ENCODE data around the gene ANGPTL2.

ANGPTL2 gene

GRCh38 chr9:127053960-127054359, 68.5 kb downstream of the ANGPTL2 start:
- DNase-seq (ENCODE audit: low read depth), result no peak
- TF ChIP-seq CTCF (IDR thresholded peaks at IDR 0.05; ENCODE audit: control insufficient read depth, insufficient read depth, low read depth, low read length, missing control alignments), result no peak
- H3K4me3 ChIP-seq (ENCODE audit: control insufficient read depth, low read depth, low read length), result no peak overlapping the region

GRCh38 chr9:127053057-127053821, 69.2 kb downstream of the ANGPTL2 start:
- no peak for TF ChIP-seq CTCF (IDR thresholded peaks at IDR 0.05; ENCODE audit: control insufficient read depth, insufficient read depth, low read depth, low read length, missing control alignments)
- no peak overlapping the region for H3K4me3 ChIP-seq (ENCODE audit: control insufficient read depth, low read depth, low read length)
- DNase-seq (ENCODE audit: low read depth), result no peak

GRCh38 chr9:127051881-127052595, 70.4 kb downstream of the ANGPTL2 start:
- no peak for TF ChIP-seq CTCF (IDR thresholded peaks at IDR 0.05; ENCODE audit: control insufficient read depth, insufficient read depth, low read depth, low read length, missing control alignments)
- DNase-seq (ENCODE audit: low read depth), result no peak
- no peak overlapping the region for H3K4me3 ChIP-seq (ENCODE audit: control insufficient read depth, low read depth, low read length)

GRCh38 chr9:127050591-127051001, 71.8 kb downstream of the ANGPTL2 start:
- no peak overlapping the region for H3K4me3 ChIP-seq (ENCODE audit: control insufficient read depth, low read depth, low read length)
- DNase-seq (ENCODE audit: low read depth), result no peak
- no peak for TF ChIP-seq CTCF (IDR thresholded peaks at IDR 0.05; ENCODE audit: control insufficient read depth, insufficient read depth, low read depth, low read length, missing control alignments)

- no peak for TF ChIP-seq CTCF (IDR thresholded peaks at IDR 0.05; ENCODE audit: control insufficient read depth, insufficient read depth, low read depth, low read length, missing control alignments)
- no peak overlapping the region for H3K4me3 ChIP-seq (ENCODE audit: control insufficient read depth, low read depth, low read length)
- no peak for DNase-seq (ENCODE audit: low read depth)
Measured at GRCh38 chr9:127050152-127050551, 72.3 kb downstream of the ANGPTL2 start.

GRCh38 chr9:127049581-127049980, 72.9 kb downstream of the ANGPTL2 start:
- DNase-seq (ENCODE audit: low read depth), result no peak
- TF ChIP-seq CTCF (IDR thresholded peaks at IDR 0.05; ENCODE audit: control insufficient read depth, insufficient read depth, low read depth, low read length, missing control alignments), result no peak
- no peak overlapping the region for H3K4me3 ChIP-seq (ENCODE audit: control insufficient read depth, low read depth, low read length)

All from AG09309 (cell line).